GM19240 (cell line): ENCODE measurements around the gene INTU.
"Not testable (repeated sequence)": the region's sequence is repeated elsewhere in the genome, so short reads cannot be mapped to it uniquely, and the experiment has no call there.

Experiments
- DNase-seq: peaks from one replicate; pipeline ENCODE4 v3.0.0; 2011; ENCODE audit warnings: low spot score; ENCODE audit not compliant: insufficient read length

The INTU gene

GRCh38 chr4:127632420-127633403 lies at the start of gene INTU:
INTU (plus strand) TSS chr4:127632957; CDS start chr4:127633035, 78 bp downstream.
- no peak for DNase-seq

- not testable (repeated sequence) for DNase-seq
Measured at GRCh38 chr4:127586496-127586895, 46.3 kb upstream of the INTU start.

GRCh38 chr4:127586922-127587571 lies 45.7 kb upstream of the INTU start:
- no peak for DNase-seq

GRCh38 chr4:127589153-127589552 lies 43.6 kb upstream of the INTU start:
- DNase-seq = not testable (repeated sequence)

GRCh38 chr4:127598656-127599055 lies 34.1 kb upstream of the INTU start:
- no peak for DNase-seq

- no peak for DNase-seq
Measured at GRCh38 chr4:127601029-127601428, 31.7 kb upstream of the INTU start.

- DNase-seq = no peak
Measured at GRCh38 chr4:127604949-127605709, 27.6 kb upstream of the INTU start.

- DNase-seq = no peak
Measured at GRCh38 chr4:127606823-127607222, 25.9 kb upstream of the INTU start.

GRCh38 chr4:127609484-127609883 lies 23.3 kb upstream of the INTU start:
- DNase-seq = no peak

GRCh38 chr4:127610488-127610887 lies 22.3 kb upstream of the INTU start:
- DNase-seq = no peak

GRCh38 chr4:127616898-127617297 lies 15.9 kb upstream of the INTU start:
- no peak for DNase-seq

GRCh38 chr4:127618427-127618826 lies 14.3 kb upstream of the INTU start:
- no peak for DNase-seq

GRCh38 chr4:127622621-127622920 lies 10.2 kb upstream of the INTU start:
- DNase-seq = no peak

- no peak for DNase-seq
Measured at GRCh38 chr4:127622921-127623796, 9.6 kb upstream of the INTU start.

- no peak for DNase-seq
Measured at GRCh38 chr4:127623797-127624083, 9.0 kb upstream of the INTU start.

- DNase-seq = no peak
Measured at GRCh38 chr4:127624173-127624572, 8.6 kb upstream of the INTU start.

GRCh38 chr4:127629371-127629770 lies 3.4 kb upstream of the INTU start:
- DNase-seq = no peak

GRCh38 chr4:127630152-127630551 lies 2.6 kb upstream of the INTU start:
- DNase-seq = no peak

- DNase-seq = no peak
Measured at GRCh38 chr4:127631420-127631819, 1.3 kb upstream of the INTU start.

- DNase-seq = no peak
Measured at GRCh38 chr4:127634181-127634580, 1.4 kb downstream of the INTU start.

GRCh38 chr4:127641524-127641923 lies 8.8 kb downstream of the INTU start:
- no peak for DNase-seq
